GM12872 (cell line): ENCODE data around the gene CH25H.

Source experiments
- TF ChIP-seq, protein P1 (sequence below): IDR thresholded peaks from 3 replicates; pipeline ENCODE4 v1.5.1; 2011; ENCODE audit warnings: low read depth, mild to moderate bottlenecking, low read length, moderate library complexity; ENCODE audit not compliant: insufficient read depth

Gene CH25H, protein sequence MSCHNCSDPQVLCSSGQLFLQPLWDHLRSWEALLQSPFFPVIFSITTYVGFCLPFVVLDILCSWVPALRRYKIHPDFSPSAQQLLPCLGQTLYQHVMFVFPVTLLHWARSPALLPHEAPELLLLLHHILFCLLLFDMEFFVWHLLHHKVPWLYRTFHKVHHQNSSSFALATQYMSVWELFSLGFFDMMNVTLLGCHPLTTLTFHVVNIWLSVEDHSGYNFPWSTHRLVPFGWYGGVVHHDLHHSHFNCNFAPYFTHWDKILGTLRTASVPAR

DNA sequence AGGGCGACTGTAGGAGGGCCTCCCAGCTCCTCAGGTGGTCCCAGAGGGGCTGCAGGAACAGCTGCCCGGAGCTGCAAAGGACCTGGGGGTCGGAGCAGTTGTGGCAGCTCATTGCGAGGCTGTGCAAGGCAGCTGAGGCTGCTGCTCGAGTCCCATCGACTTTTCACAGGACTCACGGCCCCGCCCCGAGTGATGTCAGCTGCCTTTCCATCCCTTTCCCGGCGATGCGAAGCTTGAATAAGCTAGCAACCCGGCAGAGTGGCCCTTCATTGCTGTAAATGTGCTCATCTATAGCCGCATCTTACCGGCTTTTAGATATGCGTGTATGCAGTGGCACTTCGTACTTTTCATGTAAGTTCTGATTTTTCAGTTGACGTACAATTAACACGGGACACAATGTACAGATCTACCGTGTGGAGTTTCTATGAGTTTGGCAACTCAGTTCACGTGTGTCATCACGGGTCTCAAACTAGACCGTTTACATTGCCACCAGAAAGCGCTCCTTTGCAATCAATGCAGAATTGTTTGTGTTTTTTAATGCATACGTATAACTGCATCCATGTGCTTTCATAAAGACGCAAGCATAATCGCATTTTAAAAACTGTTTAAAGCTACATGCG lies at the start of gene CH25H:
Gene CH25H, minus strand, starts transcription at position 137 of the 620 bp plus-strand sequence. Its CDS starts 25 bp downstream, at position 112.
- TF ChIP-seq, protein P1, sequence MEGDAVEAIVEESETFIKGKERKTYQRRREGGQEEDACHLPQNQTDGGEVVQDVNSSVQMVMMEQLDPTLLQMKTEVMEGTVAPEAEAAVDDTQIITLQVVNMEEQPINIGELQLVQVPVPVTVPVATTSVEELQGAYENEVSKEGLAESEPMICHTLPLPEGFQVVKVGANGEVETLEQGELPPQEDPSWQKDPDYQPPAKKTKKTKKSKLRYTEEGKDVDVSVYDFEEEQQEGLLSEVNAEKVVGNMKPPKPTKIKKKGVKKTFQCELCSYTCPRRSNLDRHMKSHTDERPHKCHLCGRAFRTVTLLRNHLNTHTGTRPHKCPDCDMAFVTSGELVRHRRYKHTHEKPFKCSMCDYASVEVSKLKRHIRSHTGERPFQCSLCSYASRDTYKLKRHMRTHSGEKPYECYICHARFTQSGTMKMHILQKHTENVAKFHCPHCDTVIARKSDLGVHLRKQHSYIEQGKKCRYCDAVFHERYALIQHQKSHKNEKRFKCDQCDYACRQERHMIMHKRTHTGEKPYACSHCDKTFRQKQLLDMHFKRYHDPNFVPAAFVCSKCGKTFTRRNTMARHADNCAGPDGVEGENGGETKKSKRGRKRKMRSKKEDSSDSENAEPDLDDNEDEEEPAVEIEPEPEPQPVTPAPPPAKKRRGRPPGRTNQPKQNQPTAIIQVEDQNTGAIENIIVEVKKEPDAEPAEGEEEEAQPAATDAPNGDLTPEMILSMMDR = no peak

DNA sequence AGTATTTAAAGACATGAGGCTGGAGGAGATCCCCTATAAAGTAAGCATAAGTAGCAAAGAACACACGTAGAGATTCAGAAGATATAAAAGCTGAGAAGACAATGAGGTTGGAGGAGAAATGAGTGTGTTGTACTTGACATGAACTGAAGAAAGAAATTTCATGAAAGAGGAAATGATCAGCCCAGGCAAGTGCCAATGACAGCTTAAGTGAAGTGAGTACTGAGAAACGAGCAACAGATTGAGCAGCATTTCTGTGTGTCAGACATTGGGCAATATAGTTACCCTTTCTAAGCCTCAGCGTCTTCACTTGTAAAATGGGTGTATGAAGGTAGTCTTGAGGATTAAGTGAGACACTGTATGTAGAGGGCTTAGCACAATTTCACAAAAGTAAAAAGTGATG lies 49.2 kb upstream of the CH25H start:
- TF ChIP-seq, protein P1 = no peak

DNA sequence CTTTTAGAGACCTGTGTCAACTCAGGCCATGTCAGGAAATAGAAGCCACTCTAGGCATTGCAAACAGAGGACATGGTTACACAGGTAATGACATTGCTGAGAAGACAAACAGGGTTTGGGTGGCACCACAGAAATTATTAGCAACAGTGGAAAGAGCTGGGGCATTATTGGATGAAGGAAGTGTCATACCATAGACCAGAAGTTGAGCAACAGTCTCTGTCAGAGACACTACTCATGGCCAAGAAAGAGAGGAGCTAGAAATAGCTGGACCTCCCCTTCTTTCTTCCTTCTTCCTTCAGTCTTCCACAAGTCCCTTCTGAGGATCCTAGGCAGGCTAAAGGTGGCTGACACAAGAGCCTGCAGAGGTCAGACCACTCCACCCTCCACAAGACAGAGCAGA lies 48.7 kb upstream of the CH25H start:
- TF ChIP-seq, protein P1 = no peak

DNA sequence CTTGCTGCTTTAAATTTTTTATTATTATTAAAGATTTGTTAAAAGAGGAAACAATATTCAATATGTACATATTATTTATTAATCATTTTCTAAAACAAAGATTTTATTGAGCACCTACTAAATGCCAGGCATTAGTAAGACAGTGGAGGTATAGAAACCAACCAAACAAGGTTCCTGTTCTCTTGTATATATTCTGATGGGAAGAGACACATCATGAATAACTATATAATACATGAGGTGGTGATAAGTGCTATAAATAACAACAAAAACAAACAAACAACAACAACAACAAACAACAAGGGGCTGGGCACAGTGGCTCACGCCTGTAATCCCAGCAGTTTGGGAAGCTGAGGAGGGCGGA lies 45.1 kb upstream of the CH25H start:
- TF ChIP-seq, protein P1 = no peak

DNA sequence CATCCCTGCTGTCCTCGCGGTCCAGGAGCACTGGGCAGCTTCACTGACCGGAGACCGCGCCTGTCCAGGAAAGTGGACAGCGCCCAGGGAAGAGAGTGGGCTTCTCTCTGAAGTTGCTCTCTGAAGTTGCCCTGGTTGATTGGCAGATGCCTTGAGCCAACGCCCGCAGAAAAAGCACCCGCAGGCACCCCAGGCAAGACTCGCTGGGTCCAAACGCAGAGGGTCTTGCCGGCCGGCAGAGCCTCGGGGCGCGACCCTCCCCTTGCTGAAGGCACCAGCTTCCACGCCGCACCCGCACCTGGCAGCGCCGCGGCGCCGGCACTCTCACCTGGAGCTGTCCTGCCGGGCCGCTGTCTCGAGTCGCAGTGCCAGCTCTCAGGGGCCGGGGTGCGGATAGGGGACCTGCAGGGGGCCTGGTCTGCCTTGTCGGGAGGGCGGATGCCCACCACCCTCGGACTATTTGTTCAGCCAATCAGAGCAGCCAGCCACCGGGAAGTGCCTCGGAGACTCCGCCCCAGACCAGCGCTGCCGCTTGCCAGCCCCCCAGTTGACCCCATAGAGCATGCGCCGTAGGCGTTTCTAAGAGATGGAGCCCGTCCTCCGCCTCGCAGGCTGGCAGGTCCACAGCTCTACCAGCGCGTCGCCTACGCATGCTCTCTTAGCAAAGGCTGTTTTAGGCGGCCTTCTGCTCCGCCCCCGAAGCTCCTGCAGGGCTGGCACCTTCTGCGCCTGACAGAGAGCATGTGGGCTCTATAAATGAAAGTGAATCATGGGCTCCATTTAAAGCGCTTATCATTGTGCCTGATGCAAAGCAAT lies 44.5 kb upstream of the CH25H start, which contains the start of gene LIPA:
Gene LIPA, minus strand, starts transcription at position 367 of the 816 bp plus-strand sequence. CDS start 4,127 bp downstream, outside the sequence.
- TF ChIP-seq, protein P1 = no peak

DNA sequence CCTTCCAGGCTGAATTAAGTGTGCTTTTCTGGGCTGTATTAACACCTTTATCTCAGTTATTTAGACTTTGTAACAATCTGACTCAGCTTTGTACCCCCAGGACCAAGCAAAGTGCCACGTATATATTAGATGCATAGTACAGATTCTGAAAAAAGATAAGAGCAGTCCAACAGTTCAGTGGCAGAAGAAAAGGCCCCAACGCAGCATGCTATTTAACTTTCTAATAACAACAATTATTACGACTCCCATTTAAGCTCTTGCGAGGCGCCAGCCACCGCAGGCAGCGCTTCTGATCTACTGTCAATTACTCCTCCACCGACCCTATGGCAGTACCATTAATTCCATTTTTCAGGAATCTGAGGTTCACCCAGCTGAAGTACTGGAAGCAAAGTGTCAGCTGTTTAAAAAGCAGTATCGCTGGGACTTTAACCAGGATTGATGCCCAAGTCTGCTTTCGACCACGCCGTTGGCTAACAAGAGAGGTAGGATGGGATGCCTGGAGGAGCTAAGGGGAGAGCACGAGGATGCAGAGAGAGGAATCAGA lies 43.8 kb upstream of the CH25H start:
- TF ChIP-seq, protein P1 = no peak

DNA sequence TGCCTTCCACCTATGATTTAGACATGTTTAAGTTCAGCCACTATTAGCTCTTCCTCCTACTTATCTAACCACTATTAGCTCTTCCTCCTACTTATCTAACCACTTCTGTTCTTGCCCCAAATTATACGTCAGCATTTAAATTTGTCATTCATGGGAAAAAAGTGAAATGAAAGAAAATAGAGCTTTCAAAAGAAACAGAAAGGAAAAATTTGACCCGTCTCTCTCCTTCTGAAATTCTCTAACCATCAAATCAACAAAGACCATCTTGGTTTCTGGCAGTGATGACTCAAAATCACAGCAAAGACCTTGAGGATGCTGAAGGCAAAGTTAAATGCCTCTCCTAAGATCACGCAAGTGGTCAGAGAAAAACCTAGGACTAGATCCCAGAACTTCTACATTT lies 41.9 kb upstream of the CH25H start:
- TF ChIP-seq, protein P1 = no peak
